Choroid plexus epithelial cell (primary cell): ENCODE measurements around the gene CEP41.

Experiments
- DNase-seq: peaks from one replicate; pipeline ENCODE4 v3.0.0-alpha.2; 2010; ENCODE audit warnings: low read depth
- H3K4me3 ChIP-seq: 2 replicates; pipeline ENCODE4 v1.5.1; 2011; ENCODE audit warnings: low read depth, mild to moderate bottlenecking, control low read depth, low read length, moderate library complexity
- TF ChIP-seq, protein P1 (sequence below): conservative IDR thresholded peaks from 2 replicates; pipeline ENCODE4 v1.5.1; 2011; ENCODE audit warnings: low read depth, mild to moderate bottlenecking, control low read depth, inconsistent platforms, low read length, moderate library complexity

Gene CEP41

DNA sequence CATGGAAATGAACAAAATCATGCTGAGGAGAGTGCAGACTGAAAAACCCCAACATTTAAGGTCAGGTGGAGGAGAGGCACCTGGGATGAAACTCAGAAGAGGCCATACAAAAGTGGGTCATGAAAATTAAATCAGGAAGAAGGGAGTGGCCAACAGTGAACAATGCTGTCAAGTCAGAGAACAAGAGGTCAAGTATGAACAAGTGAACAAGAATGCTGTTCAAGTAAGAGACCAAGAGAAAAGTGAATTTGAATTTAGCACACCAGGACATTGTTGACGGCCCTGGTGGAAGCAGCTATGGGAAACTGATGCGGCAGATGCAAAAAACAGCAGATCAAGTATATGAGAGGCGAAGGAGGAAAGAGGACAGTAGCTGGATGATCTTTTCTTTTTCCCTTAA, 7.9 kb downstream of the CEP41 start:
- peak; percentile 77 for DNase-seq
- TF ChIP-seq, protein P1, sequence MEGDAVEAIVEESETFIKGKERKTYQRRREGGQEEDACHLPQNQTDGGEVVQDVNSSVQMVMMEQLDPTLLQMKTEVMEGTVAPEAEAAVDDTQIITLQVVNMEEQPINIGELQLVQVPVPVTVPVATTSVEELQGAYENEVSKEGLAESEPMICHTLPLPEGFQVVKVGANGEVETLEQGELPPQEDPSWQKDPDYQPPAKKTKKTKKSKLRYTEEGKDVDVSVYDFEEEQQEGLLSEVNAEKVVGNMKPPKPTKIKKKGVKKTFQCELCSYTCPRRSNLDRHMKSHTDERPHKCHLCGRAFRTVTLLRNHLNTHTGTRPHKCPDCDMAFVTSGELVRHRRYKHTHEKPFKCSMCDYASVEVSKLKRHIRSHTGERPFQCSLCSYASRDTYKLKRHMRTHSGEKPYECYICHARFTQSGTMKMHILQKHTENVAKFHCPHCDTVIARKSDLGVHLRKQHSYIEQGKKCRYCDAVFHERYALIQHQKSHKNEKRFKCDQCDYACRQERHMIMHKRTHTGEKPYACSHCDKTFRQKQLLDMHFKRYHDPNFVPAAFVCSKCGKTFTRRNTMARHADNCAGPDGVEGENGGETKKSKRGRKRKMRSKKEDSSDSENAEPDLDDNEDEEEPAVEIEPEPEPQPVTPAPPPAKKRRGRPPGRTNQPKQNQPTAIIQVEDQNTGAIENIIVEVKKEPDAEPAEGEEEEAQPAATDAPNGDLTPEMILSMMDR = no peak
- no peak overlapping the region for H3K4me3 ChIP-seq

- H3K4me3 ChIP-seq = peak overlapping the region; percentile 50
- DNase-seq = peak; percentile 94
- TF ChIP-seq, protein P1 = no peak
Measured at GRCh38 chr7:130430841-130431666, 9.8 kb downstream of the CEP41 start.

- no peak overlapping the region for H3K4me3 ChIP-seq
- TF ChIP-seq, protein P1 = no peak
Measured at GRCh38 chr7:130430115-130430514, 10.7 kb downstream of the CEP41 start.

DNA sequence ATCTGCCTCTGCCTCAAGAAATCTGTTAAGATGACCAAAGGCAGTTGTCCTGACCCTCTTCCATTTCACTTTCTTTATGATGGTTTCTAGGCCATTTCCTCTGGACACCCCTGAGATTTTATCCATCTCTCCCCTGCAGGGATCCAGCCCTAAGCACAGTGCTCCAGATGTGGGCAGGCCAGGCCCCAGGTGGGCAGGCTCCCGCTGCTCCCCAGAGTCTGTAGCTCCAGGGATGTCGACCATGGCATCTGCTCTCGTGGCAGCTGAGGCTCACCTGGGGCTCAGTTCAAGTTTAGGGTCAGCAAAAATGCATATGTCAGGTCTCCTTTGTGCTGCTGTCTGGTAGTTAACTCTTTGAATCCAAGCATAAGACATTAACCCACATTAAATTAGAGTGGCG, 11.8 kb downstream of the CEP41 start:
- TF ChIP-seq, protein P1 = no peak
- DNase-seq = no peak
- H3K4me3 ChIP-seq = no peak overlapping the region

More at GRCh38 chr7:130430115-130430514, 10.7 kb downstream of the CEP41 start:
- DNase-seq = no peak

- H3K4me3 ChIP-seq = no peak overlapping the region
- no peak for DNase-seq
- TF ChIP-seq, protein P1 = no peak
Measured at GRCh38 chr7:130426564-130426963, 14.3 kb downstream of the CEP41 start.

DNA sequence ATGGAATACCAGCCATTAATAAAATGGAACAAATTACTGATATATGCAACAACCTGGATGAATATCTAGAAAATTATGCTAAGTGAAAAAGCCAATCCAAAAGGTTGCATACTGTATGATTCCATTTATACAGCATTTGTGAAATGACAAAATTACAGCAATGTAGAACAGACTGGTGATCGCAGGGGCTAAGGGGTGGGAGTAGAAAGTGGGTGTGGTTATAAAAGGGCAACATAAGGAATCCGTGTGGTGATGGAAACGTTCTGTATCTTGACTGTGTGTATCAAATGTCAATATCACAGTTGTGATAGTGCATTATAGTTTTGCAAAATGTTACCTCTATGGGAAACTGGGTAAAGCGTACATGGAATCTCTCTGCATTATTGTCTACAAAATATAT, 15.0 kb downstream of the CEP41 start:
- no peak for DNase-seq
- no peak overlapping the region for H3K4me3 ChIP-seq
- TF ChIP-seq, protein P1 = no peak
